HepG2 (cell line): ENCODE data around the gene CEBPB. TPM values are rescaled to one million over a fixed set of nuclear protein-coding genes. Genes with fewer than 3 reads are reported as not detected.

ENCODE experiments used
- AHR ChIP-seq: IDR thresholded peaks from 2 replicates; pipeline ENCODE4 v1.6.1; 2018; ENCODE audit warnings: missing genetic modification reagents, missing compliant biosample characterization
- ARNT2 ChIP-seq: sonication (generic); formaldehyde crosslinking; IDR thresholded peaks from 2 replicates; pipeline ENCODE4 v1.8.0; 2022; ENCODE audit warnings: mild to moderate bottlenecking, low read depth, missing genetic modification reagents, moderate library complexity
- ATF1 ChIP-seq: IDR thresholded peaks from 2 replicates; pipeline ENCODE4 v1.6.1; 2016; ENCODE audit warnings: mild to moderate bottlenecking, control low read depth
- BCL6 ChIP-seq: IDR thresholded peaks from 2 replicates; pipeline ENCODE4 v1.6.1; 2016; ENCODE audit warnings: missing genetic modification reagents, missing compliant biosample characterization
- CEBPG ChIP-seq: IDR thresholded peaks from 2 replicates; pipeline ENCODE4 v1.6.1; 2016
- DRAP1 ChIP-seq: IDR thresholded peaks from 2 replicates; pipeline ENCODE4 v1.6.1; 2016; ENCODE audit warnings: missing genetic modification reagents, missing compliant biosample characterization
- FOXK1 ChIP-seq: sonication (generic); formaldehyde crosslinking; IDR thresholded peaks from 2 replicates; pipeline ENCODE4 v1.4.0; 2020; ENCODE audit warnings: low read depth, missing genetic modification reagents, borderline replicate concordance
- GABPB1 ChIP-seq: IDR thresholded peaks from 2 replicates; pipeline ENCODE4 v1.6.1; 2016; ENCODE audit warnings: mild to moderate bottlenecking, missing genetic modification reagents, moderate library complexity, missing compliant biosample characterization
- GATAD2A ChIP-seq: IDR thresholded peaks from 2 replicates; pipeline ENCODE4 v1.6.1; 2016
- KMT2A ChIP-seq: sonication (generic); formaldehyde crosslinking; IDR thresholded peaks from 2 replicates; pipeline ENCODE4 v1.4.0; 2020; ENCODE audit warnings: missing genetic modification reagents
- NAIF1 ChIP-seq: sonication (generic); formaldehyde crosslinking; IDR thresholded peaks from 2 replicates; pipeline ENCODE4 v1.5.0; 2020; ENCODE audit warnings: mild to moderate bottlenecking, missing genetic modification reagents, borderline replicate concordance
- PATZ1 ChIP-seq: sonication (generic); formaldehyde crosslinking; IDR thresholded peaks from 2 replicates; pipeline ENCODE4 v1.4.0; 2020; ENCODE audit warnings: missing genetic modification reagents
- PHF8 ChIP-seq: sonication (generic); formaldehyde crosslinking; IDR thresholded peaks from 2 replicates; pipeline ENCODE4 v1.5.0; 2020; ENCODE audit warnings: missing genetic modification reagents
- RXRA ChIP-seq: sonication (generic); formaldehyde crosslinking; IDR thresholded peaks from 2 replicates; pipeline ENCODE4 v1.5.1; 2020; ENCODE audit warnings: missing genetic modification reagents
- SIN3A ChIP-seq: IDR thresholded peaks from 2 replicates; pipeline ENCODE4 v1.6.1; 2011; ENCODE audit warnings: low read depth, mild to moderate bottlenecking, control low read depth, low read length, borderline replicate concordance
- SOX6 ChIP-seq, 2 experiments: fragments of 450-650 bp in 1 of 2; sonication (generic) in 1 of 2; formaldehyde crosslinking in 1 of 2; IDR thresholded peaks; 2 replicates each; pipeline versions ENCODE4 v1.4.0 to v1.6.1; 2017 to 2020; ENCODE audit warnings: antibody characterized with exemption in 1 of 2, mild to moderate bottlenecking in 1 of 2, missing genetic modification reagents in 1 of 2
- TEAD3 ChIP-seq: optimal IDR thresholded peaks from 2 replicates; pipeline ENCODE3; 2016; ENCODE audit warnings: borderline replicate concordance
- TSC22D2 ChIP-seq: sonication (generic); formaldehyde crosslinking; IDR thresholded peaks from 2 replicates; pipeline ENCODE4 v1.5.1; 2020; ENCODE audit warnings: missing genetic modification reagents, mild to moderate bottlenecking, borderline replicate concordance
- ZFP90 ChIP-seq: sonication (generic); formaldehyde crosslinking; IDR thresholded peaks from 2 replicates; pipeline ENCODE4 v1.8.0; 2022; ENCODE audit warnings: missing genetic modification reagents, mild to moderate bottlenecking, inconsistent platforms, borderline replicate concordance
- ZFP91 ChIP-seq: sonication (generic); formaldehyde crosslinking; IDR thresholded peaks from 2 replicates; pipeline ENCODE4 v1.9.0; 2022; ENCODE audit warnings: missing genetic modification reagents, mild to moderate bottlenecking, borderline replicate concordance
- ZNF205 ChIP-seq: IDR thresholded peaks from 2 replicates; pipeline ENCODE4 v1.6.1; 2018; ENCODE audit warnings: missing biosample characterization, missing genetic modification reagents
- ZNF263 ChIP-seq: sonication (generic); formaldehyde crosslinking; IDR thresholded peaks from 2 replicates; pipeline ENCODE4 v1.4.0; 2020; ENCODE audit warnings: missing genetic modification reagents
- ZNF460 ChIP-seq: sonication (generic); formaldehyde crosslinking; IDR thresholded peaks from 2 replicates; pipeline ENCODE4 v1.5.1; 2020; ENCODE audit warnings: missing genetic modification reagents, mild to moderate bottlenecking, borderline replicate concordance
- ZNF547 ChIP-seq: sonication (generic); formaldehyde crosslinking; IDR thresholded peaks from 2 replicates; pipeline ENCODE4 v1.5.1; 2020; ENCODE audit warnings: mild to moderate bottlenecking, missing genetic modification reagents
- ZNF768 ChIP-seq: sonication (generic); formaldehyde crosslinking; IDR thresholded peaks from 2 replicates; pipeline ENCODE4 v1.4.0; 2020; ENCODE audit warnings: missing genetic modification reagents
- ZSCAN25 ChIP-seq: sonication (generic); formaldehyde crosslinking; IDR thresholded peaks from 2 replicates; pipeline ENCODE4 v1.8.0; 2022; ENCODE audit warnings: mild to moderate bottlenecking, missing genetic modification reagents
- polyA plus RNA-seq, 8 experiments: library from polyadenylated mRNA; depleted of rRNA in 3 of 8; stranded (reverse) in 7 of 8; unstranded in 1 of 8; fragments of >200 nt; fragmentation: Illumina TruSeq in 4 of 8; extraction: Trizol in 4 of 8; gene quantifications; 2 replicates each; pipeline versions ENCODE4 v1.2.1 to v1.2.3, GENCODE V29; 2011 to 2016; ENCODE audit warnings: low read depth in 4 of 8, missing spikeins in 1 of 8, mixed read lengths in 1 of 8; ENCODE audit not compliant: insufficient read depth in 1 of 8
- total RNA-seq, 5 experiments: library from RNA; depleted of rRNA; stranded (reverse); fragments of >200 nt; fragmentation: Illumina TruSeq; extraction: Trizol; gene quantifications; 2 replicates each; pipeline ENCODE4 v1.2.3, GENCODE V29; 2016; ENCODE audit warnings: low read depth in 1 of 5

Gene CEBPB
- total and polyA plus RNA-seq, 2 of the 13 experiments (the other 11 are each of a cell fraction or from before 2014, with no cell fraction given) = 18.5 to 28.2 TPM

- peak; percentile 50; the same call in 1 of the 2 replicates for TF ChIP-seq PATZ1 (CRISPR knock-in tag)
- TF ChIP-seq ATF1 (CRISPR knock-in tag) = no peak
- 0 out of 2 replicates have a peak, but pooled peaks have one; percentile 13 for TF ChIP-seq RXRA (CRISPR knock-in tag)
- TF ChIP-seq TEAD3 (CRISPR knock-in tag) = peak; percentile 65
- TF ChIP-seq ZNF205 (CRISPR knock-in tag) = 0 out of 2 replicates have a peak, but pooled peaks have one; percentile 4
- TF ChIP-seq ZNF263 (CRISPR knock-in tag) = peak; percentile 42; the same call in 1 of the 2 replicates
- TF ChIP-seq GABPB1 = peak; percentile 13; the same call in 1 of the 2 replicates
- peak; percentile 35; the same call in 1 of the 2 replicates for TF ChIP-seq GATAD2A (CRISPR knock-in tag)
- peak; percentile 30; the same call in 1 of the 2 replicates for TF ChIP-seq DRAP1 (CRISPR knock-in tag)
- TF ChIP-seq ZNF768 (CRISPR knock-in tag) = peak; percentile 50; the same call in 1 of the 2 replicates
- TF ChIP-seq FOXK1 (CRISPR knock-in tag) = peak; percentile 22; the same call in 1 of the 2 replicates
- peak; percentile 65; the same call in 1 of the 2 replicates for TF ChIP-seq ZNF547 (CRISPR knock-in tag)
- peak; percentile 48; the same call in 1 of the 2 replicates for TF ChIP-seq ZFP91 (CRISPR knock-in tag)
- no peak for TF ChIP-seq SOX6 (IDR thresholded peaks at IDR 0.05)
- peak; percentile 53 for TF ChIP-seq SOX6 (CRISPR knock-in tag; IDR thresholded peaks at IDR 0.05)
- TF ChIP-seq BCL6 = 0 out of 2 replicates have a peak, but pooled peaks have one; percentile 24
- 0 out of 2 replicates have a peak, but pooled peaks have one; percentile 26 for TF ChIP-seq ARNT2 (CRISPR knock-in tag)
- no peak for TF ChIP-seq NAIF1 (CRISPR knock-in tag)
- TF ChIP-seq AHR (CRISPR knock-in tag) = peak; percentile 51; the same call in 1 of the 2 replicates
- TF ChIP-seq ZFP90 (CRISPR knock-in tag) = 0 out of 2 replicates have a peak, but pooled peaks have one; percentile 13
- peak; percentile 69 for TF ChIP-seq CEBPG (CRISPR knock-in tag)
- no peak for TF ChIP-seq TSC22D2 (CRISPR knock-in tag)
- TF ChIP-seq KMT2A (CRISPR knock-in tag) = peak; percentile 33; the same call in 1 of the 2 replicates
- peak; percentile 45; the same call in 1 of the 2 replicates for TF ChIP-seq ZSCAN25 (CRISPR knock-in tag)
- TF ChIP-seq PHF8 (CRISPR knock-in tag) = 0 out of 2 replicates have a peak, but pooled peaks have one; percentile 12
- TF ChIP-seq SIN3A = no peak
- TF ChIP-seq ZNF460 = peak; percentile 25; the same call in 1 of the 2 replicates
These were observed 28.4 kb downstream of the CEBPB start (continued) for GRCh38 chr20:50218987-50219435.
